GM23338 (cell line): ENCODE results near the gene SLC25A22. TPM values are rescaled to one million over a fixed set of nuclear protein-coding genes. Genes with fewer than 3 reads are reported as not detected.

ENCODE experiments used
- ATAC-seq: fragments of 200-7000 bp; cut with Tn5 transposase; 3 replicates; pipeline ENCODE4 v1.9.1; 2020
- DNase-seq: peaks from one replicate; pipeline ENCODE4 v3.0.0-alpha.2; 2015; ENCODE audit warnings: low spot score
- H2AFZ ChIP-seq: fragments of 200-600 bp; sonication (generic); 2 replicates; pipeline ENCODE4 v1.8.0; 2016; ENCODE audit warnings: antibody characterized with exemption, mild to moderate bottlenecking, moderate library complexity
- H3F3A ChIP-seq: fragments of 200-600 bp; sonication (generic); replicated peaks from 2 replicates; pipeline ENCODE4 v1.8.0; 2017; ENCODE audit warnings: antibody characterized with exemption, mixed run types, low read depth
- H3K27ac ChIP-seq: fragments of 200-600 bp; sonication (generic); 2 replicates; pipeline ENCODE4 v1.6.1; 2016; ENCODE audit warnings: low read depth
- H3K27me3 ChIP-seq: fragments of 200-600 bp; sonication (generic); 2 replicates; pipeline ENCODE4 v1.8.0; 2016; ENCODE audit warnings: mild to moderate bottlenecking, mixed run types, moderate library complexity; ENCODE audit not compliant: insufficient read depth
- H3K36me3 ChIP-seq: fragments of 200-600 bp; sonication (generic); 2 replicates; pipeline ENCODE4 v1.8.0; 2016; ENCODE audit warnings: mild to moderate bottlenecking; ENCODE audit not compliant: insufficient read depth
- H3K4me1 ChIP-seq: fragments of 200-600 bp; sonication (generic); 2 replicates; pipeline ENCODE4 v1.8.0; 2016; ENCODE audit warnings: mild to moderate bottlenecking, moderate library complexity; ENCODE audit not compliant: insufficient read depth
- H3K4me2 ChIP-seq: fragments of 200-600 bp; sonication (generic); 2 replicates; pipeline ENCODE4 v1.7.1; 2017; ENCODE audit warnings: mixed run types
- H3K4me3 ChIP-seq: fragments of 200-600 bp; sonication (generic); 2 replicates; pipeline ENCODE4 v1.6.1; 2016; ENCODE audit warnings: mixed run types
- H3K79me2 ChIP-seq: fragments of 200-600 bp; sonication (generic); replicated peaks from 2 replicates; pipeline ENCODE4 v1.8.0; 2017; ENCODE audit warnings: mild to moderate bottlenecking; ENCODE audit not compliant: insufficient read depth
- H3K9me2 ChIP-seq: fragments of 200-600 bp; sonication (generic); 2 replicates; pipeline ENCODE4 v1.8.0; 2017; ENCODE audit not compliant: insufficient read depth
- H4K20me1 ChIP-seq: fragments of 200-600 bp; sonication (generic); replicated peaks from 2 replicates; pipeline ENCODE4 v1.8.0; 2017; ENCODE audit warnings: mild to moderate bottlenecking; ENCODE audit not compliant: insufficient read depth
- H3K27ac Mint-ChIP-seq: 2 replicates; pipeline ENCODE4 v1.8.0; 2020; ENCODE audit warnings: inconsistent platforms, mild to moderate bottlenecking, moderate library complexity, mixed read lengths
- H3K27me3 Mint-ChIP-seq: 3 replicates; pipeline ENCODE4 v1.8.0; 2022; ENCODE audit warnings: low read depth, mild to moderate bottlenecking, moderate library complexity, mixed read lengths, inconsistent platforms; ENCODE audit not compliant: insufficient read depth, poor library complexity
- H3K36me3 Mint-ChIP-seq: 3 replicates; pipeline ENCODE4 v1.8.0; 2021; ENCODE audit warnings: low read depth, mild to moderate bottlenecking, inconsistent platforms, moderate library complexity, mixed read lengths
- H3K4me1 Mint-ChIP-seq: 3 replicates; pipeline ENCODE4 v1.8.0; 2020; ENCODE audit warnings: mild to moderate bottlenecking, inconsistent platforms, mixed read lengths
- H3K4me3 Mint-ChIP-seq: 3 replicates; pipeline ENCODE4 v1.8.0; 2021; ENCODE audit warnings: moderate library complexity, mild to moderate bottlenecking, inconsistent platforms, mixed read lengths
- H3K9me3 Mint-ChIP-seq: 3 replicates; pipeline ENCODE4 v1.8.0; 2020; ENCODE audit warnings: moderate library complexity, mild to moderate bottlenecking, inconsistent platforms, mixed read lengths
- EZH2 ChIP-seq: fragments of 200-600 bp; sonication (generic); IDR thresholded peaks from one replicate; pipeline ENCODE4 v1.8.0; 2017; ENCODE audit warnings: antibody characterized with exemption, mild to moderate bottlenecking, low read depth; ENCODE audit not compliant: unreplicated experiment
- JUNB ChIP-seq: IDR thresholded peaks from one replicate; pipeline ENCODE4 v1.6.1; 2016; ENCODE audit warnings: antibody characterized with exemption; ENCODE audit not compliant: unreplicated experiment
- NANOG ChIP-seq: IDR thresholded peaks from 2 replicates; pipeline ENCODE4 v1.6.1; 2016; ENCODE audit warnings: antibody characterized with exemption, borderline replicate concordance
- POLR2AphosphoS5 ChIP-seq: IDR thresholded peaks from 2 replicates; pipeline ENCODE4 v1.6.1; 2016; ENCODE audit warnings: antibody characterized with exemption, low read depth
- REST ChIP-seq: IDR thresholded peaks from one replicate; pipeline ENCODE4 v1.6.1; 2018; ENCODE audit warnings: antibody characterized with exemption; ENCODE audit not compliant: unreplicated experiment
- ZNF331 ChIP-seq: fragments of 250-450 bp; sonication (Bioruptor Pico); IDR thresholded peaks from 2 replicates; pipeline ENCODE4 v1.5.0; 2020; ENCODE audit warnings: low read depth, mild to moderate bottlenecking, moderate library complexity
- ZNF462 ChIP-seq: fragments of 250-450 bp; sonication (Bioruptor Pico); IDR thresholded peaks from 2 replicates; pipeline ENCODE4 v1.5.0; 2020; ENCODE audit warnings: mild to moderate bottlenecking, moderate library complexity
- polyA plus RNA-seq: library from polyadenylated mRNA; unstranded; fragments of >200 nt; fragmentation: Nextera tagmentation; extraction: Ambion mirVana; gene quantifications from 2 replicates; pipeline ENCODE4 v1.2.1, GENCODE V29; 2016
- total RNA-seq: library from RNA; depleted of rRNA; stranded (reverse); fragments of >200 nt; shearing (Covaris generic); gene quantifications from 2 replicates; pipeline ENCODE4 v1.2.3, GENCODE V29; 2014

SLC25A22 gene
- total and polyA plus RNA-seq, 2 experiments from 2014 or later = 21.0 to 46.4 TPM

DNA sequence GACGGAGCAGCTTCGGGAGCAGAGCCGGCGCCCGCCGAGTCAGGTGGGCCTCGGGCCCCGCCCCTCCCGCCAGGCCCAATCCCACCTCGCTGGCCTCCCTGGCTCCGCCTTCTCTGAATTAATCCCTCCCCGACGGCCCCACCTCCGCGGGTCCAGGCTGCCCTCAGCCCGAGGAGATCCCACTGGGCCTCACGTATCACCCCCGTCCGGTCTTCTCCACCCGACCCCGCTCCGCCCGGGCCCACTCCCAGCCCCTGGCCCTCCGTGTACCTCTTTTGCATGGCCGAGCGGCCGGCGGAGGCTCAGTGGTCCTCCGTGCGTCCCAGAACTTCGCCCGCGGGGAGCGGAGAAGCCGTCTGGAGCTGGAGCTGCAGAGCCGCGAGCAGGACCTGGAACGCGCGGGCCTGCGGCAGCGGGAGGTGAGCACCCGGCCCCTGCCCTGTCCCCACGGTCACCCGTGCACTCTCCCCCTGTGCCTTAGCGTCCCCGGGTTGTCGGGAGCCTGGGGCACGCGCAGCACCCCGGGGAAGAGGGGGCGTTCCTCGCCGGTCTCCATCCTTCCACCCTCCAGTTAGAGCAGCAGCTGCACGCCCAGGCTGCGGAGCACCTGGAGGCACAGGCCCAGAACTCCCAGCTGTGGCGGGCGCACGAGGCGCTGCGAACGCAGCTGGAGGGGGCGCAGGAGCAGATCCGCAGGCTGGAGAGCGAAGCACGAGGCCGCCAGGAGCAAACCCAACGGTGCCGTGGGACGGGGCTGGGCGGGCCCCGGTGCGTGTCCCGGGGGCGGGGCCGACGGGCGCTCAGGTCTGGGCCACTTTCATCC, 32.4 kb upstream of the SLC25A22 start:
- peaks cover 63% of the 10 kb centered on the region for H3K27me3 Mint-ChIP-seq
- H3K9me3 Mint-ChIP-seq = no peaks in the 10 kb centered on the region; the same call in 2 of the 3 replicates
- Histone ChIP-seq H3K4me3 (peak overlapping the region; percentile 89), H3K79me2 (0 out of 2 replicates have a peak, but pooled peaks cover 5% of the 10 kb centered on the region), H2AFZ (peak overlapping the region; percentile 63; the same call in 1 of the 2 replicates), H3K4me2 (peak overlapping the region; percentile 98), H3K36me3 (no peaks in the 10 kb centered on the region), H3K9me2 (no peaks in the 10 kb centered on the region), H3K27ac (no peak overlapping the region), H3F3A (peaks cover 26% of the 10 kb centered on the region), H3K27me3 (peaks cover 28% of the 10 kb centered on the region), H4K20me1 (peaks cover 9% of the 10 kb centered on the region; the same call in 1 of the 2 replicates), H3K4me1 (peaks cover 34% of the 10 kb centered on the region)
- TF ChIP-seq ZNF462 (CRISPR knock-in tag) = no peak
- TF ChIP-seq NANOG = no peak
- TF ChIP-seq REST = no peak
- peak; percentile 83 for TF ChIP-seq POLR2AphosphoS5
- TF ChIP-seq JUNB = no peak
- no peak for TF ChIP-seq EZH2
- no peak for TF ChIP-seq ZNF331 (CRISPR knock-in tag)
- H3K4me1 Mint-ChIP-seq = peaks cover 43% of the 10 kb centered on the region
- DNase-seq (peak; percentile 95), ATAC-seq (peak; percentile 51)
- H3K36me3 Mint-ChIP-seq = no peaks in the 10 kb centered on the region
- H3K4me3 Mint-ChIP-seq = peak overlapping the region; percentile 64
- H3K27ac Mint-ChIP-seq = no peak overlapping the region
